Smooth muscle cell (in vitro differentiated cells): ENCODE data around the gene MED17. TPM values are rescaled to one million over a fixed set of nuclear protein-coding genes. Genes with fewer than 3 reads are reported as not detected.

Experiments used
- DNase-seq: peaks from one replicate; lab custom pipeline; 2025; ENCODE audit not compliant: unreplicated experiment; lab: John Stamatoyannopoulos, UW
- H2AFZ ChIP-seq: fragments of 200-600 bp; sonication (generic); 2 replicates; pipeline ENCODE4 v1.6.0; 2016; ENCODE audit warnings: antibody characterized with exemption, low read depth, mild to moderate bottlenecking
- H3F3A ChIP-seq: fragments of 200-600 bp; sonication (generic); 2 replicates; pipeline ENCODE4 v1.6.0; 2017; ENCODE audit warnings: antibody characterized with exemption, low read depth
- H3K27ac ChIP-seq: fragments of 200-600 bp; sonication (generic); 2 replicates; pipeline ENCODE4 v1.5.1; 2016; ENCODE audit warnings: low read depth, mild to moderate bottlenecking
- H3K27me3 ChIP-seq: fragments of 200-600 bp; sonication (generic); 2 replicates; pipeline ENCODE4 v1.6.1; 2016; ENCODE audit warnings: low read depth, mild to moderate bottlenecking
- H3K36me3 ChIP-seq: fragments of 200-600 bp; sonication (generic); 2 replicates; pipeline ENCODE4 v1.5.1; 2016; ENCODE audit warnings: low read depth
- H3K4me1 ChIP-seq: fragments of 200-600 bp; sonication (generic); 2 replicates; pipeline ENCODE4 v1.5.1; 2016; ENCODE audit warnings: low read depth
- H3K4me2 ChIP-seq: fragments of 200-600 bp; sonication (generic); 2 replicates; pipeline ENCODE4 v1.6.0; 2016; ENCODE audit warnings: mild to moderate bottlenecking
- H3K4me3 ChIP-seq: fragments of 200-600 bp; sonication (generic); 2 replicates; pipeline ENCODE4 v1.5.1; 2016; ENCODE audit warnings: mild to moderate bottlenecking
- H3K79me2 ChIP-seq: fragments of 200-600 bp; sonication (generic); 2 replicates; pipeline ENCODE4 v1.6.0; 2016; ENCODE audit warnings: low read depth, mild to moderate bottlenecking
- H3K9ac ChIP-seq: fragments of 200-600 bp; sonication (generic); 2 replicates; pipeline ENCODE4 v1.6.0; 2016; ENCODE audit warnings: low read depth
- H3K9me3 ChIP-seq: fragments of 200-600 bp; sonication (generic); replicated peaks from 2 replicates; pipeline ENCODE4 v1.5.1; 2016; ENCODE audit warnings: low read depth
- H4K20me1 ChIP-seq: fragments of 200-600 bp; sonication (generic); 2 replicates; pipeline ENCODE4 v1.6.0; 2016; ENCODE audit warnings: low read depth
- CTCF ChIP-seq: fragments of 200-600 bp; sonication (generic); IDR thresholded peaks from 2 replicates; pipeline ENCODE4 v1.5.1; 2017; ENCODE audit warnings: borderline replicate concordance, mild to moderate bottlenecking, antibody characterized with exemption; ENCODE audit not compliant: insufficient read depth, poor library complexity, severe bottlenecking
- WGBS: methylation state at CpG from one replicate; pipeline ENCODE4 v1.1.7; 2016; ENCODE audit warnings: low lambda C conversion rate; 5-methylcytosine and 5-hydroxymethylcytosine counted together
- polyA plus RNA-seq: library from polyadenylated mRNA; unstranded; fragments of >200 nt; fragmentation: Nextera tagmentation; extraction: Ambion mirVana; gene quantifications from 2 replicates; pipeline ENCODE4 v1.2.1, GENCODE V29; 2016
- total RNA-seq: library from RNA; depleted of rRNA; stranded (reverse); fragments of >200 nt; gene quantifications from 2 replicates; pipeline ENCODE4 v1.2.3, GENCODE V29; 2014

Gene MED17
- total and polyA plus RNA-seq, 2 experiments from 2014 or later: 20.2 to 30.6 TPM

GRCh38 chr11:93845181-93846092 is 61.4 kb downstream of the MED17 start:
- DNase-seq: no peak

GRCh38 chr11:93846411-93846810 is 62.3 kb downstream of the MED17 start:
- 97% methylated on average over 2 of the region's 2 CpGs for WGBS
- no peak overlapping the region for H2AFZ ChIP-seq
- no peaks in the 10 kb centered on the region for H4K20me1 ChIP-seq
- H3K27ac ChIP-seq: no peak overlapping the region
- no peak overlapping the region for H3K4me2 ChIP-seq
- H3K9me3 ChIP-seq: no peaks in the 10 kb centered on the region
- no peaks in the 10 kb centered on the region for H3K36me3 ChIP-seq
- no peak overlapping the region for H3K4me3 ChIP-seq
- no peaks in the 10 kb centered on the region for H3K27me3 ChIP-seq
- no peaks in the 10 kb centered on the region for H3K4me1 ChIP-seq
- H3F3A ChIP-seq: no peaks in the 10 kb centered on the region
- DNase-seq: no peak
- no peaks in the 10 kb centered on the region for H3K79me2 ChIP-seq
- no peak for TF ChIP-seq CTCF
- no peak overlapping the region for H3K9ac ChIP-seq

More at GRCh38 chr11:93845181-93846092, 61.4 kb downstream of the MED17 start:
- H2AFZ ChIP-seq: no peak overlapping the region
- H3K9me3 ChIP-seq: no peaks in the 10 kb centered on the region
- no peaks in the 10 kb centered on the region for H3K4me1 ChIP-seq
- H3K4me2 ChIP-seq: no peak overlapping the region
- TF ChIP-seq CTCF: no peak
- no peak overlapping the region for H3K4me3 ChIP-seq
- H3K79me2 ChIP-seq: no peaks in the 10 kb centered on the region
- no peaks in the 10 kb centered on the region for H4K20me1 ChIP-seq
- no peak overlapping the region for H3K9ac ChIP-seq
- H3K27me3 ChIP-seq: no peaks in the 10 kb centered on the region
- 77% methylated on average over 8 of the region's 8 CpGs for WGBS
- H3K36me3 ChIP-seq: no peaks in the 10 kb centered on the region
- no peaks in the 10 kb centered on the region for H3F3A ChIP-seq
- H3K27ac ChIP-seq: no peak overlapping the region

GRCh38 chr11:93849201-93849600 is 65.1 kb downstream of the MED17 start:
- Histone ChIP-seq H3K79me2 (no peaks in the 10 kb centered on the region), H2AFZ (peak overlapping the region; percentile 69), H3K27ac (no peak overlapping the region), H3K4me2 (no peak overlapping the region), H3F3A (no peaks in the 10 kb centered on the region), H3K36me3 (no peaks in the 10 kb centered on the region), H4K20me1 (no peaks in the 10 kb centered on the region), H3K4me3 (no peak overlapping the region), H3K27me3 (no peaks in the 10 kb centered on the region), H3K4me1 (no peaks in the 10 kb centered on the region), H3K9me3 (no peaks in the 10 kb centered on the region), H3K9ac (no peak overlapping the region)
- 96% methylated on average over 5 of the region's 5 CpGs for WGBS
- no peak for TF ChIP-seq CTCF
- no peak for DNase-seq
